A673 (cell line): ENCODE measurements around the gene ADAMTS3. TPM values are rescaled to one million over a fixed set of nuclear protein-coding genes. Genes with fewer than 3 reads are reported as not detected.

ENCODE experiments used
- BruUV-seq: library from RNA; stranded (reverse); fragments of 400-500 nt; replicated peaks from 2 replicates; lab custom pipeline; 2021; lab: Mats Ljungman, UMichigan
- CTCF ChIA-PET: fragments of 300-600 bp; sonication (Branson Sonifier 250); formaldehyde crosslinking; loops from one replicate; lab custom pipeline; 2022; ENCODE audit warnings: antibody characterized with exemption; lab: Charles Lee
- POLR2A ChIA-PET: fragments of 300-600 bp; sonication (Branson Sonifier 250); formaldehyde crosslinking; loops from one replicate; lab custom pipeline; 2022; ENCODE audit warnings: antibody characterized with exemption; ENCODE audit not compliant: low non-redundant PET; lab: Charles Lee
- DNase-seq: peaks from one replicate; pipeline ENCODE4 v3.0.0-alpha.2; 2015; ENCODE audit warnings: low spot score
- H3K27ac ChIP-seq: fragments of 200-600 bp; sonication (generic); 2 replicates; pipeline ENCODE4 v1.5.1; 2016; ENCODE audit warnings: mixed run types, low read depth, mild to moderate bottlenecking, mixed read lengths, antibody characterized with exemption, low read length; ENCODE audit not compliant: poor library complexity, severe bottlenecking
- H3K27me3 ChIP-seq: fragments of 200-600 bp; sonication (generic); replicated peaks from 2 replicates; pipeline ENCODE4 v1.6.1; 2017; ENCODE audit warnings: mixed run types, low read depth, mild to moderate bottlenecking, mixed read lengths, antibody characterized with exemption, low read length; ENCODE audit not compliant: insufficient read depth, poor library complexity
- H3K36me3 ChIP-seq: fragments of 200-600 bp; sonication (generic); 2 replicates; pipeline ENCODE4 v1.6.1; 2016; ENCODE audit warnings: mixed run types, mild to moderate bottlenecking, mixed read lengths, antibody characterized with exemption, low read length; ENCODE audit not compliant: insufficient read depth, poor library complexity, severe bottlenecking
- H3K4me1 ChIP-seq: fragments of 200-600 bp; sonication (generic); 2 replicates; pipeline ENCODE4 v1.6.1; 2017; ENCODE audit warnings: mixed run types, mild to moderate bottlenecking, mixed read lengths, antibody characterized with exemption, low read length; ENCODE audit not compliant: insufficient read depth, poor library complexity, severe bottlenecking
- H3K4me3 ChIP-seq: fragments of 200-600 bp; sonication (generic); 2 replicates; pipeline ENCODE4 v1.5.1; 2016; ENCODE audit warnings: low read depth, mixed run types, mild to moderate bottlenecking, mixed read lengths, low read length; ENCODE audit not compliant: poor library complexity, severe bottlenecking
- H3K9me3 ChIP-seq: fragments of 200-600 bp; sonication (generic); 2 replicates; pipeline ENCODE4 v1.6.1; 2016; ENCODE audit warnings: mixed run types, low read depth, mild to moderate bottlenecking, mixed read lengths, antibody characterized with exemption, low read length; ENCODE audit not compliant: poor library complexity, severe bottlenecking
- CTCF ChIP-seq: fragments of 300-800, 200-600 bp; sonication (generic); conservative IDR thresholded peaks from 2 replicates; pipeline ENCODE4 v1.5.1; 2017; ENCODE audit warnings: low read depth, mild to moderate bottlenecking, antibody characterized with exemption, low read length, moderate library complexity, mixed read lengths
- EZH2 ChIP-seq: fragments of 200-600 bp; sonication (generic); IDR thresholded peaks from 2 replicates; pipeline ENCODE4 v1.6.1; 2017; ENCODE audit warnings: borderline replicate concordance, low read depth, mild to moderate bottlenecking, mixed read lengths, antibody characterized with exemption, low read length; ENCODE audit not compliant: poor library complexity, severe bottlenecking
- intact Hi-C: fragments of 100-400 bp; cut with micrococcal nuclease; formaldehyde crosslinking; loops from one replicate; pipeline ENCODE4 v1.10.0; 2022; ENCODE audit not compliant: unreplicated experiment
- total RNA-seq: library from RNA; stranded (reverse); gene quantifications from 2 replicates; pipeline ENCODE4 v1.2.3, GENCODE V29; 2021

Gene ADAMTS3
- total RNA-seq, 1 experiment from 2014 or later: 0.17 TPM

- TF ChIP-seq CTCF (no peak), EZH2 (no peak)
- Histone ChIP-seq H3K27me3 (no peaks in the 10 kb centered on the region), H3K36me3 (no peaks in the 10 kb centered on the region), H3K4me1 (no peaks in the 10 kb centered on the region), H3K4me3 (no peak overlapping the region), H3K27ac (no peak overlapping the region), H3K9me3 (no peaks in the 10 kb centered on the region)
- intact Hi-C loops: no loop called here
- CTCF ChIA-PET: no interaction called here
- BruUV-seq: no TSS peak
- POLR2A ChIA-PET: no interaction called here
- DNase-seq: no peak
These were observed 227.6 kb downstream of the ADAMTS3 start for GRCh38 chr4:72341432-72341820.

DNA sequence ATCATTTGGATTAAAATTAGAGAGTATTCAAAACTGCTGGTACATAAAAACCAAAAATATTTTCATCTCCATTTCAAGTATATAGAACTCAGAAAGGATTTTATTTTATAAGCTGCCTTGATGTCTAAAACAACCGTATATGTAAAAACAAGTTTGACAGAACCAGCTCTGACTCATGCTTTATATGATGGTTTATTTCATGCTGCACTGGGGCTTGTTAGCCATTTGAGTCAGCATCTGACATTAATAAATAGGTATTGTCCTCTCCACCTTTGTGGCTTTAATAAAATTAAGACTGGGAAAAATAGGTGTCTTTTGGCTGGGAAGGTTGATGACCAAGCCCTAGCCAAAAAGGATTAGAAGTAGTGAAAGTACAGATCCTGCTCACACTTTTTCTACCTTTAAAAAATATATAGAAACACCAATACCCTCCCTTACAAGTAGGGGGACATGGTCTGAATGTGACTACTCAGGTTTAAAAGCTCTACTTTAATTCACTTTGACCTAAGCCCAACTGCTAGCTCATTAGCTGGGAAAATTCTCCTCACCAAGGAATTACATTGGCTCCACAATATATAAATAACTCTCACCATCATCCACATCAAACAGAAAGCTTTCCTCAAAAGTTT lies 228.1 kb downstream of the ADAMTS3 start:
- no peak for DNase-seq
- BruUV-seq: no TSS peak
- CTCF ChIA-PET: no interaction called here
- Histone ChIP-seq H3K9me3 (no peaks in the 10 kb centered on the region), H3K4me1 (no peaks in the 10 kb centered on the region), H3K4me3 (no peak overlapping the region), H3K36me3 (no peaks in the 10 kb centered on the region), H3K27ac (no peak overlapping the region), H3K27me3 (no peaks in the 10 kb centered on the region)
- intact Hi-C loops: no loop called here
- TF ChIP-seq EZH2 (no peak), CTCF (no peak)
- POLR2A ChIA-PET: no interaction called here

- ChIA-PET CTCF (no interaction called here), POLR2A (no interaction called here)
These were observed 231.0 kb downstream of the ADAMTS3 start for GRCh38 chr4:72338060-72338459.

More at GRCh38 chr4:72338060-72338459, 231.0 kb downstream of the ADAMTS3 start:
- no TSS peak for BruUV-seq
- Histone ChIP-seq H3K27ac (no peak overlapping the region), H3K4me3 (no peak overlapping the region), H3K9me3 (no peaks in the 10 kb centered on the region), H3K36me3 (no peaks in the 10 kb centered on the region), H3K27me3 (no peaks in the 10 kb centered on the region), H3K4me1 (no peaks in the 10 kb centered on the region)
- intact Hi-C loops: no loop called here
- no peak for TF ChIP-seq CTCF
- TF ChIP-seq EZH2: no peak
- DNase-seq: no peak
